Measurements from ENCODE around the gene BLVRA.
A peak's percentile ranks its signal among the peaks of the same experiment; 100 is the strongest.
"Not testable (repeated sequence)": the region's sequence is repeated elsewhere in the genome, so short reads cannot be mapped to it uniquely, and the experiment has no call there.

BLVRA gene

GRCh38 chr7:43823941-43824340 lies 65.5 kb downstream of the BLVRA start:
- no peak overlapping the region for H3K4me3 ChIP-seq (ENCODE audit: low read depth, low read length)
- TF ChIP-seq CTCF (IDR thresholded peaks at IDR 0.05; ENCODE audit: borderline replicate concordance, insufficient read depth, low read depth, low read length): no peak

GRCh38 chr7:43824513-43824912 lies 66.0 kb downstream of the BLVRA start:
- H3K4me3 ChIP-seq (ENCODE audit: low read depth, low read length): not testable (repeated sequence)

GRCh38 chr7:43824963-43825362 lies 66.5 kb downstream of the BLVRA start:
- H3K4me3 ChIP-seq (ENCODE audit: low read depth, low read length): no peak overlapping the region

GRCh38 chr7:43825391-43825808 lies 66.9 kb downstream of the BLVRA start:
- no peak overlapping the region for H3K4me3 ChIP-seq (ENCODE audit: low read depth, low read length)
- no peak for TF ChIP-seq CTCF (IDR thresholded peaks at IDR 0.05; ENCODE audit: borderline replicate concordance, insufficient read depth, low read depth, low read length)

More at GRCh38 chr7:43824963-43825362, 66.5 kb downstream of the BLVRA start:
- TF ChIP-seq CTCF (IDR thresholded peaks at IDR 0.05; ENCODE audit: borderline replicate concordance, insufficient read depth, low read depth, low read length): no peak

- H3K4me3 ChIP-seq (ENCODE audit: low read depth, low read length): not testable (repeated sequence)
Measured at GRCh38 chr7:43830917-43831316, 72.4 kb downstream of the BLVRA start.

GRCh38 chr7:43834463-43835251 lies 76.2 kb downstream of the BLVRA start:
- peak overlapping the region; percentile 3 for H3K4me3 ChIP-seq (ENCODE audit: low read depth, low read length)
- TF ChIP-seq CTCF (IDR thresholded peaks at IDR 0.05; ENCODE audit: borderline replicate concordance, insufficient read depth, low read depth, low read length): no peak

GRCh38 chr7:43838201-43838658 lies 79.8 kb downstream of the BLVRA start:
- no peak overlapping the region for H3K4me3 ChIP-seq (ENCODE audit: low read depth, low read length)
- TF ChIP-seq CTCF (IDR thresholded peaks at IDR 0.05; ENCODE audit: borderline replicate concordance, insufficient read depth, low read depth, low read length): no peak

GRCh38 chr7:43843296-43843695 lies 84.8 kb downstream of the BLVRA start:
- H3K4me3 ChIP-seq (ENCODE audit: low read depth, low read length): no peak overlapping the region
- TF ChIP-seq CTCF (IDR thresholded peaks at IDR 0.05; ENCODE audit: borderline replicate concordance, insufficient read depth, low read depth, low read length): no peak

Measured in GM12875 (cell line).